Measurements from ENCODE around the gene PIEZO1.
A peak's percentile ranks its signal among the peaks of the same experiment; 100 is the strongest.
"Not testable (repeated sequence)": the region's sequence is repeated elsewhere in the genome, so short reads cannot be mapped to it uniquely, and the experiment has no call there.

Gene PIEZO1

DNA sequence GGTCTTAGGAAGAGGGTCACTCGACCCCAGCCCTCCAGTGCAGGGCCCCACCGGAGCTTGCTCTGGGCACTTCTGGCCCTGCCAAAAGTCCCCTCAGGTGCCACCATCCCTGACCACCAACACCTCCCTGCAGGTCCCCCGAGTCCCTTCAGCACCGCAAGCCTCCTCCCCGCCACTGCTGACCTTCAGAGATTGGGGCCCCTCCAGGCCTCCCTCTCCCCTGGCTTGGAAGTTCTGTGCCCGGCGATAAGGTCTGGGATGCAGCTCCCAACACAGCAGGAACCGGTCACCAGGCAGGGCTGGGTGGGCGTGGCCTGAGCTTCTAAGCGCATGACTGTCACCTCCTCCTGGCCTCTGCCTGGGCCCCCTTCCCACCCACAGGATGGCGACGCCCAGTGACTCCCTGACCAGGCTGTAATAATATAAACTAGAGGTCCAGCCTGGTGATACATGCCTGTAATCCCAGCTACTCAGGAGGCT lies 11.2 kb downstream of the PIEZO1 start:
- DNase-seq (ENCODE audit: low read depth), result peak; percentile 61
- TF ChIP-seq MYC (IDR thresholded peaks at IDR 0.05; ENCODE audit: low read depth, low read length), result no peak
- TF ChIP-seq, protein P1, sequence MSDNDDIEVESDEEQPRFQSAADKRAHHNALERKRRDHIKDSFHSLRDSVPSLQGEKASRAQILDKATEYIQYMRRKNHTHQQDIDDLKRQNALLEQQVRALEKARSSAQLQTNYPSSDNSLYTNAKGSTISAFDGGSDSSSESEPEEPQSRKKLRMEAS (IDR thresholded peaks at IDR 0.05; ENCODE audit: low read depth, low read length), result no peak
- TF ChIP-seq, protein P2, sequence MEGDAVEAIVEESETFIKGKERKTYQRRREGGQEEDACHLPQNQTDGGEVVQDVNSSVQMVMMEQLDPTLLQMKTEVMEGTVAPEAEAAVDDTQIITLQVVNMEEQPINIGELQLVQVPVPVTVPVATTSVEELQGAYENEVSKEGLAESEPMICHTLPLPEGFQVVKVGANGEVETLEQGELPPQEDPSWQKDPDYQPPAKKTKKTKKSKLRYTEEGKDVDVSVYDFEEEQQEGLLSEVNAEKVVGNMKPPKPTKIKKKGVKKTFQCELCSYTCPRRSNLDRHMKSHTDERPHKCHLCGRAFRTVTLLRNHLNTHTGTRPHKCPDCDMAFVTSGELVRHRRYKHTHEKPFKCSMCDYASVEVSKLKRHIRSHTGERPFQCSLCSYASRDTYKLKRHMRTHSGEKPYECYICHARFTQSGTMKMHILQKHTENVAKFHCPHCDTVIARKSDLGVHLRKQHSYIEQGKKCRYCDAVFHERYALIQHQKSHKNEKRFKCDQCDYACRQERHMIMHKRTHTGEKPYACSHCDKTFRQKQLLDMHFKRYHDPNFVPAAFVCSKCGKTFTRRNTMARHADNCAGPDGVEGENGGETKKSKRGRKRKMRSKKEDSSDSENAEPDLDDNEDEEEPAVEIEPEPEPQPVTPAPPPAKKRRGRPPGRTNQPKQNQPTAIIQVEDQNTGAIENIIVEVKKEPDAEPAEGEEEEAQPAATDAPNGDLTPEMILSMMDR (IDR thresholded peaks at IDR 0.05; ENCODE audit: low read depth, low read length), result no peak
- no peak for TF ChIP-seq POLR2A (IDR thresholded peaks at IDR 0.05; ENCODE audit: extremely low read depth, insufficient read length)
- no peak overlapping the region for H3K4me3 ChIP-seq (ENCODE audit: low read depth, low read length)

DNA sequence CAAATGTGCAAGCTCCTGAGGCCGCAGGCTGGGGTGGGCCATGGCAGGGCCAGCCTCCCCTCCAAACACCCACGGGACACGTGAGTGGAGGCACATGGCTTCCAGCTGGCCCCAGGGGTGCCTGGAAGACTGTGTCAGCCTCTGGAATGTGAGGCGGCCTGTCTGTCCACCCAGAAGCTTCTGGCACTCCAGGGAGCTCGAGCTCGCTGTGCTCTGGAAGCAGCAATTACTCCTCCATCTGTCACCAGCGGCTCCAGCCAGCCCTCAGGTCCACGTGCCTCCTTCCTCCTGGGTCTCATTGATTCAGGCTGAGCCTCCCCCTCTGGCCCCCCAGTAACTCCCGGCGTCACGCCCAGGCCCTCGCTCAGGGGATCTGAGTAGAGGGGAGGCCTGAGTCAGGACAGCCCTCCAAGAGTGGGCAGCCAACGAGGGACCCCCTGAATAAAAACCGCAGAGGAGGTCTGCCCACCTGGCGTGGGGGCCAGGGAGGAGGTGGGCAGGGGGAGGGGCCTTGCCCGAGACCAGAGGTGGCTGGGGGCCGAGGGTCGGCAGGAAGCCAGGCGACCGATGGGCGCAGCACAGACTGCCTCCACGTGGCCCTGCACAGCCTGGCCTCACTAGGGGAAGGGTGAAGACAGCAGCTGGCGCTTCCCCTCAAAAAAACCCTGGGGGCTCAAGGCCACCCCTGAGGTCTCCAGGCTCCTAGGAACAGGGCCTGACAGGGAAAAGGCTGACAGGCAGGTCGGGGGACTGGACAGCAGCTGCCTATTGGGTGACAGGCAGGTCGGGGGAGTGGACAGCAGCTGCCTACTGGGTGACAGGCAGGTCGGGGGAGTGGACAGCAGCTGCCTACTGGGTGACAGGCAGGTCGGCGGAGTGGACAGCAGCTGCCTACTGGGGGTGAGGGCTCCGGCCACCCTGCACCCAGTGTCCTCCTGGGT lies 11.9 kb downstream of the PIEZO1 start:
- no peak overlapping the region for H3K4me3 ChIP-seq (ENCODE audit: low read depth, low read length)
- TF ChIP-seq MYC (IDR thresholded peaks at IDR 0.05; ENCODE audit: low read depth, low read length) (no peak), POLR2A (IDR thresholded peaks at IDR 0.05; ENCODE audit: extremely low read depth, insufficient read length) (no peak)
- TF ChIP-seq, protein P1 (IDR thresholded peaks at IDR 0.05; ENCODE audit: low read depth, low read length), result no peak
- TF ChIP-seq, protein P2 (IDR thresholded peaks at IDR 0.05; ENCODE audit: low read depth, low read length), result no peak
- DNase-seq (ENCODE audit: low read depth), result no peak

DNA sequence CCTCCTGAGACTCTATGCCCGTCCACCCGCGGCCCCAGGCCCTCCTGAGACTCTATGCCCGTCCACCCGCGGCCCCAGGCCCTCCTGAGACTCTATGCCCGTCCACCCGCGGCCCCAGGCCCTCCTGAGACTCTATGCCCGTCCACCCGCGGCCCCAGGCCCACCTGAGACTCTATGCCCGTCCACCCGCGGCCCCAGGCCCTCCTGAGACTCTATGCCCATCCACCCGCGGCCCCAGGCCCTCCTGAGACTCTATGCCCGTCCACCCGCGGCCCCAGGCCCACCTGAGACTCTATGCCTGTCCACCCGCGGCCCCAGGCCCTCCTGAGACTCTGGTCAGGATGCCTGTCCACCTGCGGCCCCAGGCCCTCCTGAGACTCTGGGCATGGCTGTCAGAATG lies 13.2 kb downstream of the PIEZO1 start:
- DNase-seq (ENCODE audit: low read depth); H3K4me3 ChIP-seq (ENCODE audit: low read depth, low read length): not testable (repeated sequence)

DNA sequence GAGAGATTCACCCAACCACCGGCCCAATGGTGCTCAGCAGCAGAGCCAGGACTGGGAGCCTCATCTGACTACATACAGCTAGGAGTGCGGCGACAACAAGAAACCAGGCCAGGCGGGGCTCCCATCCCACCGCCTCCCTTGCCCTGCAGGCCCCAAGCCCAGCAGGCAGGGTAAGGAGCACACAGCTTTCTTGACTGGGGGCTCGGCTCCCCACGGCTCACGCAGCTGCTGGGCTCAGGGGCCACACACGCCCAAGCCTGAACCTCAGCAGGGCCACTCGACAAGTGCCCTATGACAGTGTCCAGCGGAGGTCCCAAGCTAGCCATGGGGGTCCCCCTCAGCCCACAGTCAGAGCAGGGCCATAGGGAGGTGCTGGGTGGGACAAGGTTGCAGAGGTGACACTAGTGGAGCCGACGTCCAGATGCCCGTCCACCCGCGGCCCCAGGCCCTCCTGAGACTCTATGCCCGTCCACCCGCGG lies 13.7 kb downstream of the PIEZO1 start:
- TF ChIP-seq, protein P2 (IDR thresholded peaks at IDR 0.05; ENCODE audit: low read depth, low read length), result no peak
- no peak for TF ChIP-seq MYC (IDR thresholded peaks at IDR 0.05; ENCODE audit: low read depth, low read length)
- no peak for TF ChIP-seq POLR2A (IDR thresholded peaks at IDR 0.05; ENCODE audit: extremely low read depth, insufficient read length)
- TF ChIP-seq, protein P1 (IDR thresholded peaks at IDR 0.05; ENCODE audit: low read depth, low read length), result no peak
- no peak overlapping the region for H3K4me3 ChIP-seq (ENCODE audit: low read depth, low read length)
- DNase-seq (ENCODE audit: low read depth), result no peak

DNA sequence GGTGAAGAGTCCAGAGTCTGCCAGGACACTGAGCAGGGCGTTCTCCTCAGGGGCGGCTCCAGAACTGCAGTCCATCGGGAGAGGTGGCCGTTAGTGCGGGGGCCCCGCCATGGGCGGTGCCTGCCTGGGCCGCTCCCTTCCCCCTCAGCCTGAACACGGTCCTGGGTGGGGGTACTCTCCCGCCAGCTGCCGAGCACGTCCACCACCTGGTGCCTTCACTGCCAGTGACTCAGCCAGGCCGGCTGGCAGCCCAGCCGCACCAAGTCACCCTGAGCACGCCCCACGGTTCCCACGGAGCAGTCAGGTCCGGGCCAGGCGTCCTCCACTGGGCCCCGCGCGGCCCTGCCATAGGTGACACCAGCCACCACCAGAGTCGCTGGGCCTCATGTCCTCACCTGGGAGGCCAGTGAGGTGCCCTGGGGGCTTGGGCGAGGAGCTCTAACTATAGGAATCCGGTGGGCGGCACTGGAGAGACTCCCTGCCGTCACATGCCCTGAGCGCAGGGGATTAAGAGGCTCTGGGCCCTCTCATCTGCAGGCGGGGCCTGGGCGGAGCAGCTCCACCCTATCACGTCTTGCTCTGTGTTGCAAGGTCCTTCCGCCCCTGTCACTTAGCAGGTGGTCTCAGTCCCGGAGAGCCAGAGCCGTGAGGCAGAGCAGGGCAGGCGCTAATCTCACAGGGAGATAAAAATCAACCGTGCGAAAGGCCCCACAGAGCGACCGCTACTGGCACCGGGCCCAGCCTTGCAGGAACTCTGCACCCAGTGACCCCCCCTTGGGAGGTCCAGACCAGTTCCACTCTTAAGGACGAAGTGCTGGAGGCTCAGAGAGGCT lies 14.3 kb downstream of the PIEZO1 start:
- DNase-seq (ENCODE audit: low read depth), result peak; percentile 99
- TF ChIP-seq, protein P1 (IDR thresholded peaks at IDR 0.05; ENCODE audit: low read depth, low read length), result peak; percentile 91
- TF ChIP-seq MYC (IDR thresholded peaks at IDR 0.05; ENCODE audit: low read depth, low read length) (peak; percentile 90), POLR2A (IDR thresholded peaks at IDR 0.05; ENCODE audit: extremely low read depth, insufficient read length) (peak; percentile 36)
- TF ChIP-seq, protein P2 (IDR thresholded peaks at IDR 0.05; ENCODE audit: low read depth, low read length), result no peak
- H3K4me3 ChIP-seq (ENCODE audit: low read depth, low read length), result peak overlapping the region; percentile 46
